ENCODE data around the gene EIF3J.

The EIF3J gene

GRCh38 chr15:44595656-44596510 lies 58.9 kb downstream of the EIF3J start:
- TF ChIP-seq, protein P1, sequence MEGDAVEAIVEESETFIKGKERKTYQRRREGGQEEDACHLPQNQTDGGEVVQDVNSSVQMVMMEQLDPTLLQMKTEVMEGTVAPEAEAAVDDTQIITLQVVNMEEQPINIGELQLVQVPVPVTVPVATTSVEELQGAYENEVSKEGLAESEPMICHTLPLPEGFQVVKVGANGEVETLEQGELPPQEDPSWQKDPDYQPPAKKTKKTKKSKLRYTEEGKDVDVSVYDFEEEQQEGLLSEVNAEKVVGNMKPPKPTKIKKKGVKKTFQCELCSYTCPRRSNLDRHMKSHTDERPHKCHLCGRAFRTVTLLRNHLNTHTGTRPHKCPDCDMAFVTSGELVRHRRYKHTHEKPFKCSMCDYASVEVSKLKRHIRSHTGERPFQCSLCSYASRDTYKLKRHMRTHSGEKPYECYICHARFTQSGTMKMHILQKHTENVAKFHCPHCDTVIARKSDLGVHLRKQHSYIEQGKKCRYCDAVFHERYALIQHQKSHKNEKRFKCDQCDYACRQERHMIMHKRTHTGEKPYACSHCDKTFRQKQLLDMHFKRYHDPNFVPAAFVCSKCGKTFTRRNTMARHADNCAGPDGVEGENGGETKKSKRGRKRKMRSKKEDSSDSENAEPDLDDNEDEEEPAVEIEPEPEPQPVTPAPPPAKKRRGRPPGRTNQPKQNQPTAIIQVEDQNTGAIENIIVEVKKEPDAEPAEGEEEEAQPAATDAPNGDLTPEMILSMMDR (IDR thresholded peaks at IDR 0.05; ENCODE audit: extremely low read depth, missing control alignments), result no peak
- DNase-seq (ENCODE audit: low spot score), result peak; percentile 37

GRCh38 chr15:44596511-44597010 lies 59.6 kb downstream of the EIF3J start:
- TF ChIP-seq, protein P1 (IDR thresholded peaks at IDR 0.05; ENCODE audit: extremely low read depth, missing control alignments), result no peak
- DNase-seq (ENCODE audit: low spot score), result peak; percentile 13

GRCh38 chr15:44598066-44598465 lies 61.1 kb downstream of the EIF3J start:
- no peak for DNase-seq (ENCODE audit: low spot score)
- TF ChIP-seq, protein P1 (IDR thresholded peaks at IDR 0.05; ENCODE audit: extremely low read depth, missing control alignments), result no peak

- DNase-seq (ENCODE audit: low spot score), result no peak
- TF ChIP-seq, protein P1 (IDR thresholded peaks at IDR 0.05; ENCODE audit: extremely low read depth, missing control alignments), result no peak
Observed at GRCh38 chr15:44598892-44599291, 61.9 kb downstream of the EIF3J start.

DNA sequence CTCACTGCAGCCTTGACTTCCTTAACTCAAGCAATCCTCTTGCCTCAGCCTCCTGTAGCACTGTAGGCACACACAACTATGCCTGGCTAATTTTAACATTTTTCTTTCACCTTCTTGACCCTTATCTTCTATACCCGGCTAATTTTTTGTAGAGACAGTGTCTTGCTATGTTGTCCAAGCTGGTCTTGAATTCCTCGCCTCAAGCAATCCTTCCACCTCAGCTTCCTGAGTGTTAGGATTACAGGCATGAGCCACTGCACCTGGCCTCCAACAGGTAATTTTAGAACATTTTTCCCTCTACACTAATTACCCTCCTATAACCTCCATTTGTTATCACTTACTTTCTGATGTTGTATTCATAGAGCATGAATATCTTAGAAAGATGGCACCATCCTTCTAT lies 66.2 kb downstream of the EIF3J start:
- DNase-seq (ENCODE audit: low spot score), result no peak
- TF ChIP-seq, protein P1 (IDR thresholded peaks at IDR 0.05; ENCODE audit: extremely low read depth, missing control alignments), result no peak

DNA sequence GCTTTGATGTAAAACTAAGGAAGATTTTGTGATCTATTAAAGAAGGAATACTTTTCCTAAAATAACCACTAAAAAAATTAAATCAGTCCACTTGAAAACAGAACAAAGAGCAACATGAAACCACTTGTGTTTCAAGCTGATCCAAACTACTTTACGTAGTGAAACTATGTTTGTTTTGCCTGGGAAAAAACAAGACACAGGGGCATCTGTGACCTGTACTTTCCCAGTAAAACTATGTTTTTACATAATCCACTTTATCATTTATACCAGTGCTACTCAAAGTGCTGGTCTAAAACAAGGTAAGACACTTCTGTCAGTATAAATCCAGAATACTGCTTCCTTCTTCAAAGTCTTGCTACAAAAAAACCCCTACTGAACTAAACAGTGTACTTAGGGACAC lies 69.8 kb downstream of the EIF3J start:
- TF ChIP-seq, protein P1 (IDR thresholded peaks at IDR 0.05; ENCODE audit: extremely low read depth, missing control alignments), result no peak
- DNase-seq (ENCODE audit: low spot score), result no peak

Data from GM20000 (cell line).